ENCODE measurements around the gene STRA6.

Gene STRA6

DNA sequence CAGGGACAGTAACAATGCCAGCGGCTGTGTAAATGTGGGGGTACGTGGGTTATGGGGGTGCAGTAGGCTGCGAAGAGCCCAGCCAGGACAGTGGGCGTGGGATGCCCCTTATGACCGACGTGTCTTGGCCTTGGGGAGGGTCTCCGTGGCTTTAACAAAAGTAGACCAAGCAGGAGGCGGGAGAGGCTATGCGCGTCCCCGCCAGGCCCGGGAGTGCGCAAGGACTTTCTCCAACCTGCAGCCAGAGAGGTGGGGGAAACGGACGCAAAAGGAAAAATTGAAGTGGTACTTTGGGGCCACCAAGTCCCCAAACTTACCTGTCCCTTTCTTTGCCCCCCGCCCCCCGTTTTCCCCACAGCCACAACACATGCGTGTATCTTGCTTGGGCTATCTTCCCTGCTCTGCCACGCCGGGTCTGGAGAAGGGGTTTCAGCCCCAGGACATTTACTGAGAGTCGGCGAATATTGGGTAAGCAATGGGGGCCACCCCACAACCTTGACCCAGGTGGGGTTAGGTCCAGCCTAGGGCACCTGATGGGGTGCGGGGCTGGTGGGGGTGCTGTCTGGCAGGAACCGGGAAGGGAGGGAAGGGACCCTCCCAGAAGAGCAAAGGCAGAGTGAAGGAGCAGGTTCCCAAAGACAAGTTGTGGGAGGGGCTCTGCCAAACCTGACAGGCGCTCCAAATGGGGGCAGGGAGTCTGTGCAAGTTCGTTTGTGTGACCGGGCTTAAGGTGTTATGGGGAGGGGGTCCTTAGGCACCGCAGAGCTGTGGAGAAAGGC is 71.5 kb downstream of the STRA6 start:
- TF ChIP-seq, protein P1, sequence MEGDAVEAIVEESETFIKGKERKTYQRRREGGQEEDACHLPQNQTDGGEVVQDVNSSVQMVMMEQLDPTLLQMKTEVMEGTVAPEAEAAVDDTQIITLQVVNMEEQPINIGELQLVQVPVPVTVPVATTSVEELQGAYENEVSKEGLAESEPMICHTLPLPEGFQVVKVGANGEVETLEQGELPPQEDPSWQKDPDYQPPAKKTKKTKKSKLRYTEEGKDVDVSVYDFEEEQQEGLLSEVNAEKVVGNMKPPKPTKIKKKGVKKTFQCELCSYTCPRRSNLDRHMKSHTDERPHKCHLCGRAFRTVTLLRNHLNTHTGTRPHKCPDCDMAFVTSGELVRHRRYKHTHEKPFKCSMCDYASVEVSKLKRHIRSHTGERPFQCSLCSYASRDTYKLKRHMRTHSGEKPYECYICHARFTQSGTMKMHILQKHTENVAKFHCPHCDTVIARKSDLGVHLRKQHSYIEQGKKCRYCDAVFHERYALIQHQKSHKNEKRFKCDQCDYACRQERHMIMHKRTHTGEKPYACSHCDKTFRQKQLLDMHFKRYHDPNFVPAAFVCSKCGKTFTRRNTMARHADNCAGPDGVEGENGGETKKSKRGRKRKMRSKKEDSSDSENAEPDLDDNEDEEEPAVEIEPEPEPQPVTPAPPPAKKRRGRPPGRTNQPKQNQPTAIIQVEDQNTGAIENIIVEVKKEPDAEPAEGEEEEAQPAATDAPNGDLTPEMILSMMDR (IDR thresholded peaks at IDR 0.05; ENCODE audit: insufficient read depth, low read length, missing control alignments) = no peak
- no peak for DNase-seq (ENCODE audit: low read depth, low spot score)
- ChIA-PET POLR2A (no interaction called here), CTCF (interaction anchor here (0.9 to 6.5 kb wide), 7 partner anchors 77 to 191 kb away, joined by 4 to 219 read pairs (median 9); no protein-coding TSS in a partner anchor)
- no peak overlapping the region for H3K4me3 ChIP-seq (ENCODE audit: low read depth, low read length)

DNA sequence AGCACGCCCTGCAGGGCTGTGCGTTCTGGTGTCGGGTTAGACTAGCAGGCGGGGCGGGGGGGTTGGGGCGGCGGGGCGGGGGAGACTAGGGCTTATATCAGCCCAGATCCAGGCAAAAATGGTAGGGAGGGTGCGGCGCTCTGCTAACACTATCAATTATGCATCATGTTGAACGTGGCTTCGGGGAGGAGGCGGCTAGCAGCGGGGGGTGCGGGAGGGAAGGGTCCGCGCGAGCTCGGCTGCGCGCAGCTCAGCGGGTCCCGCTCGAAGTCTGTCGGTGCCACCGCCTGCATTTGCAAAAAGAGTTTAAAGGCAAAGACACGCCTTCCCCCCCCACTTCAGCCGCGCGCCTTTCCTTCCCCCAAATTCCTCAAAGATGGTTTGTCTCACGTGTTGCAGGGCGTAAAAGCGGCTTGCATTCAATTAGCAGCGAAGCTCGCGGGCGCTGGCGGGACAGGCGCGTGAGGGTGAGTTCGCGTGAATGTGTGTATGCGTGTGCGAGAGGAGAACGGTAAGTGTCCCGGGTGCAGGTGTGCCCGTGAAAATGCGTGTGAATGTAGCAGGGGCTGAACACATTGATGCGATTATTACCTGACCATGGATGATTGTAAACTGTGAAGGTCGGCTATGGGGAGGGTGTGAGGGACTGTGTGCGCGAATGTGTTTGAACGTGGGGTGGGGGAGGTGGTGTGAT is 72.3 kb downstream of the STRA6 start, which contains the start of gene ISLR2:
Gene ISLR2 (plus strand): TSS at position 432 of the 694 bp plus-strand sequence. CDS start 2,169 bp downstream, outside the sequence.
- CTCF ChIA-PET = interaction anchor here (2.8 to 6.5 kb wide), 4 partner anchors 158 to 190 kb away, joined by 14 to 219 read pairs (median 101); no protein-coding TSS in a partner anchor
- TF ChIP-seq, protein P1 (IDR thresholded peaks at IDR 0.05; ENCODE audit: insufficient read depth, low read length, missing control alignments) = no peak
- POLR2A ChIA-PET = no interaction called here
- H3K4me3 ChIP-seq (ENCODE audit: low read depth, low read length) = no peak within 1 kb of the TSS
- DNase-seq (ENCODE audit: low read depth, low spot score) = no peak

DNA sequence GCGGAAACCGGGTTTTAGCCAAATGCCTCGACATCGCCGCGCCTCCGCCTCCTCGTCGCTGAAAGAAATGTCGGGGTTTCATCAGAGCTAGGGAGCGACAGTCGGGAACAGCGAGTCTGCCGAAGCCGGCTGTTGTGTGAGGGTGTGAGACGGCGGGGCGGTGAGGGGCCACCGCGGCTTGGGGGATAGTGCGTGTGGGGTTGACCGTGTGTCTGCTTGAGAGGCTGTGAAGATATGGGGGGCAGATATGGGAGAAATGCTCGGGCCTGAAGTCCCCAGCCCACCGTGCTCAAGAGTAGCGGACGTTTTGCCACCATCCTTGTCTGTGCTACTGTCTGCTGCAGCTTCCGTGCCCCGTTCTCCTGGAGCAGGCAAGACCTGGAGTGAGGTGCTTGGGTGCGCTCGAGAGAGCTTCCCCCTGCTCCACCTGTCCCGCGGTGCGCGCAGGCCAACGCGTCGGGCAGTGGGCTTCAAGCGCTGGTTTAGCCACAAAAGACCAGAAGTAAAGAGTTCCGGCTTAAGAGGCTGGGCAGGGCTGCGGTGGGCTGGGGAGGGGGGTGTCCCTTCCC is 72.9 kb downstream of the STRA6 start:
- ChIA-PET CTCF (interaction anchor here (1.0 to 6.5 kb wide), 7 partner anchors 75 to 191 kb away, joined by 3 to 219 read pairs (median 14); no protein-coding TSS in a partner anchor), POLR2A (interaction anchor here (0.7 kb wide), 1 partner anchor 193 kb away, joined by 3 read pairs; no protein-coding TSS in a partner anchor)
- no peak for DNase-seq (ENCODE audit: low read depth, low spot score)
- TF ChIP-seq, protein P1 (IDR thresholded peaks at IDR 0.05; ENCODE audit: insufficient read depth, low read length, missing control alignments) = no peak
- H3K4me3 ChIP-seq (ENCODE audit: low read depth, low read length) = no peak overlapping the region

All from AG04449 (cell line).